ENCODE results near the gene ELMO1. TPM values are rescaled to one million over a fixed set of nuclear protein-coding genes. Genes with fewer than 3 reads are reported as not detected.

Gene ELMO1
- total RNA-seq, 1 donor from 2014 or later = 43.4 TPM

DNA sequence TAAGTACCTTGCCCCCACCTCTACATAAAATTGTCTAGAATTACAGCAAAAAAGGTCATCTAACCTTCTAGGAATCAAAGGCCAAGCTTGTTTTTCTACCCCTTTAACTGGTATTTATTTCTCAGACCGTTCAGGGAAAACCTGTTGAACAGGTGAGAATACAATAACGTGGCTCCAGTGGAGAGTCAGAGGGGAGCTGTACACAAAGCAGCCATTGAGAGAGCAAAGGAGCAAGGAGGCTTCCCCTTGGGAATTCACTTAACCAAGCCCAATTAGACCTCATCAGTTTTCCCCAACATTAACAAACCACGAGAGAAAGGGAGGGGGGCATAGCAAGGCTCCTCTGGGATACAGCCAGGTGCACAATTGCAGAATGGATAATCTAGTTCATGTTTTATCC, 101.9 kb downstream of the ELMO1 start:
- DNase-seq (ENCODE audit: low spot score) = no peak

GRCh38 chr7:37344886-37345579, 103.6 kb downstream of the ELMO1 start:
- no peak for DNase-seq (ENCODE audit: low spot score)

GRCh38 chr7:37342688-37343471, 105.8 kb downstream of the ELMO1 start:
- DNase-seq (ENCODE audit: low spot score) = no peak

DNA sequence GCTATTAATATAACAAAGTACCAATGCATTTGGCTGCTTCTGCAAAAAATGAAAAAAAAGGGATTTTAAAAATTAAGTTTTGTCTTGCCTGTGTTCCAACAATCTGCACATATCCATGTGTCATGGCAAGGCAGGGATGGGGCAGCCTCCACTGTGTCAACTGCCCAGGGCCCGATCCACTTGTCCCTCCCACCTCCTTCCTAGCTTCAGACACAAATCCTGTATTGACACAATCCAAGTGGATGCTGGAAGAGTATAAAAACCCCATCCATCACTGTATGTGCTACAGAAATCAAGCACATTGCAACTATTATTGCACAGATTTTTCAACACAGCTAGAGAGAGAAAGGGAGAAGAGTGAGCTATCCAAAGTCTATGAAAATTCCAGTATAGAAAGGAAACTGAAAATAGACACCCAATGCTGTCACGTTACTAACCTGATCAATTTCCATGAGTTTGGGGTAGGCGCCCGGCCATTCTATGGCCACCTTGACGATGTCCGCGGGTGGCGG, 106.4 kb downstream of the ELMO1 start:
- no peak for DNase-seq (ENCODE audit: low spot score)

GRCh38 chr7:37341033-37341630, 107.5 kb downstream of the ELMO1 start:
- DNase-seq (ENCODE audit: low spot score) = no peak

DNA sequence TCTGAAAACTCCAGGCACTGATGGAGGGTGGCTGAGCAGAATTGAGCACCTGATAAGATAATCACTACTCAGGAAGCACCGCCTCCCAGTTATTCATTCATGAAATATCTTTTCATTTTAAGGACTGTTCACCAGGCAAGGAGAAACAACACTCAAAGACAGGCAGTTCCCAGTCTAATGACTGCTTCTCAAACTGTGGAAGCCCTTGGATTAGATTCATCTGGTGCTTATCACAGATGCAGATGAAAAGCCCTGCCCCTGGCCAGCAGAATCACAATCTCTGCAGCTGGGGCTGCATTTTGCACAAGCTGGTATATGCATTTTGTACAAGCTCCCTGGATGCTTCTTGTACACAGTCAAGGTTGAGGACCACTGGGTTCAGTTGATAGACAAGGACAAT, 109.7 kb downstream of the ELMO1 start:
- no peak for DNase-seq (ENCODE audit: low spot score)

GRCh38 chr7:37337522-37337921, 111.1 kb downstream of the ELMO1 start:
- DNase-seq (ENCODE audit: low spot score) = no peak

DNA sequence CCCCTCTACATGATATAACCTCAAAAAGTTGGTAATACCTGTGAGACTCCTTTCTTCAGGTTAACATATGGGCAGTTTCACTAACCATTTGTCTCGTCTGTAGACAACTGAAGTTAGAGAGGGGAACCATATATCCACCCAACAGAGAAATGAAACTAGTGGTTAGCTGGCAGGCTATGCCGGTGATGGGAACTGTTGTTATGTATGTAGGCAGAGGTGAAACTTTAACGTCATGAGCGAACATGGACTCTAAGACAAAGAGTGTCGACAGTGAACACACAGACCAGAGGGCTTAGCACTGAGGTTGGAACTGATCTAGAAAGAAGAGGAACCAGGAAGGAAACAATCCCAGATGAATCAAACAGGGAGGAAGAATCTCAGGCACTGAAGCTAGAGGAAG, 112.4 kb downstream of the ELMO1 start:
- DNase-seq (ENCODE audit: low spot score) = no peak

GRCh38 chr7:37333075-37333474, 115.6 kb downstream of the ELMO1 start:
- no peak for DNase-seq (ENCODE audit: low spot score)

DNA sequence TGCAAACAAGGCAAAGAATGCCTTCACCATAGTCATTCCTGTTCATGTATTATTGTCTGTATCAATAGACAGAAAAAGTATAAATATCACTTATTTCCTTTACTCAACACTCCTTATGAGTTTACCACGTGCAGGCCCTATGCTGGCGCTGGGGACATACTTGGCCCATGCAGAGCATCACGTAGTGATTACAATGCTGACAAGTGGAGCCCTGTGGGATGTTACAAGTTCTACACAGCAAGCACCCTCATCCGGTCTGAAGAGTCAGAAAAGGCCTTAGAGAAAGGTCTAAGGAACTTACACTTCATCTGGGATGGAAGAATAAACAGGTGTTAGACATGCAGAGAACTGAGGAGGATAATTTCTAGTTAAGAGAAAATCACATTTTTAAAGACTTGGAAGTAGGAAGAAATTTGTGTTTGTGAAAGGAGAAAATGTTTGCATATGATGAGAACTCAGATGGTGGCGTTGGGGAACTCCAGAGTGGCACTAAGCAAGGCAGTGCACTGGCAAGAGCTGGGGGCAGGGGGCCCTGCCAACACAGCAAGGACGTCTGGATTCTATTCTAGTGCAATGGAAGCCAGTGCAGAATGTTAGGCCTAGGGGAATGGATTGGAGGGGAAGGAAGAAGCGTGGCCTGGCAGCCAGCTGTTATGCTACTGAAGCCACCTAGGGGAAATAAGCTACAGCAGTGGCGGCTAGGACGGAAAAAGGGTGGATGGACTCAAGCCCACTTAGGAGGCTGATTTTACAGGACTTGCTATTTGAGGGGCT, 116.2 kb downstream of the ELMO1 start:
- no peak for DNase-seq (ENCODE audit: low spot score)

DNA sequence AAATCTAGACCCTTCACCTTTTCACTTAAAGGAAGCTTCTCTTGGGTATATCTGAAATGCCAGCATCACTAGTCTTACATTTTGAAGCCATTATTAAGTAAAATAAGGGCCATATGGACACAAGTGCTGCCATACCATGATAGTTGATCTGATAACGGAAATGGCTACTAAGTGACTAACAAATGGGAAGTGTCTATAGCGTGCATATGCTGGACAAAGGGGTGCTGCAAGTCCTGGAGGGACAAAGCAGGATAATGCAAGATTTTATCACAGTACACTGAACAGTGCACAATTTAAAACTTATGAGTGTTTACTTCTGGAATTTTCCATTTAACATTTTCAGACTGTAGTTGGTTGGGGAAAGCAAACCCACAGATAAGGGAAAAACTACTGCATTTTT, 117.9 kb downstream of the ELMO1 start:
- DNase-seq (ENCODE audit: low spot score) = no peak

GRCh38 chr7:37329940-37330339, 118.7 kb downstream of the ELMO1 start:
- no peak for DNase-seq (ENCODE audit: low spot score)

DNA sequence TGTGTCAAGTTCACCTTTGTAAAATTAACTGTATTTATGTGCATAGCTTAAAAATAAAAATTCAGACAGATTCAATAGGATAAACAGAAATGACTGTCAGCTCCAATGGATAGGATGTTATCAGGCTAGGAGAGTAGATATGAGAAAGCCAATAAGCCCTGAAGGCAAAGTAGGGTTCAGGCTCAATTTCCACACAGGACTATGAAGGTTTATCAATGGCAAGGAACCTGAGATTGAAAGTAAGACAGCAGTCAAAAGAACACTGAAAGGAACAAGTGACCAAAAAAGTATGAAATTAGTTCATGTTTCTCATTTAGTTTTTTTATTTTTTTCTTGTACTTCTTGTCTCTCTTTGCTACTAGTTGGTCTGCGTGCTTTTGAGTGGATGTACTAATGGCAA, 121.4 kb downstream of the ELMO1 start:
- DNase-seq (ENCODE audit: low spot score) = no peak

GRCh38 chr7:37323966-37324365, 124.7 kb downstream of the ELMO1 start:
- DNase-seq (ENCODE audit: low spot score) = no peak

- DNase-seq (ENCODE audit: low spot score) = no peak
Observed at GRCh38 chr7:37322831-37323230, 125.8 kb downstream of the ELMO1 start.

DNA sequence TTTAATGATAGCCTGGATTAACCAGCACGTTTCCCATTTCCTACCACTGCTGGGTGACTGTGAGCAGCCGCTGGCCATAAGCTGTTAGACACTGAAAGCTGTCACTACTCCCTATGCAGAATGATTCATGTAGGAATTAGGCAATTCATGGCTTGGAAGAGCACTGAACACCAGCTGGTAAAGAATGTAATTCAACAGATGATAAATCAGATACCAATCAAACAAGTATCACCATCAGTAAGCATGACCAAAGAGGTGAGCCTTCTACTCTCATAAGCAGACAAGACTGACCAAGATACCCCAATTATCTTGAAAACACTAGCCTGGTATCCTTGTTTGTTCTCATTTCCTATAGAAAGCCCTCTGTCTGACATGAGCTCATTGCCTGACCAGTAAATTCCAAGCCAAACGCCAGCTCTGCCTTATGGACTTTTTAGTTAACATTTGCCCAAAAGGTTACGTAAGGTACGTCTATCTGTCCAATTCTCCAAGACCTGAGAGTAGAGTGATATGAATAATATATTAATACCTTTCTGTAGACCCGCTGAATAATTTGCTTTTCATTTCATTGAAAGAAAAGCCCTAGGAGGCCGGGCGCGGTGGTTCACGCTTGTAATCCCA, 127.7 kb downstream of the ELMO1 start:
- DNase-seq (ENCODE audit: low spot score) = no peak

DNA sequence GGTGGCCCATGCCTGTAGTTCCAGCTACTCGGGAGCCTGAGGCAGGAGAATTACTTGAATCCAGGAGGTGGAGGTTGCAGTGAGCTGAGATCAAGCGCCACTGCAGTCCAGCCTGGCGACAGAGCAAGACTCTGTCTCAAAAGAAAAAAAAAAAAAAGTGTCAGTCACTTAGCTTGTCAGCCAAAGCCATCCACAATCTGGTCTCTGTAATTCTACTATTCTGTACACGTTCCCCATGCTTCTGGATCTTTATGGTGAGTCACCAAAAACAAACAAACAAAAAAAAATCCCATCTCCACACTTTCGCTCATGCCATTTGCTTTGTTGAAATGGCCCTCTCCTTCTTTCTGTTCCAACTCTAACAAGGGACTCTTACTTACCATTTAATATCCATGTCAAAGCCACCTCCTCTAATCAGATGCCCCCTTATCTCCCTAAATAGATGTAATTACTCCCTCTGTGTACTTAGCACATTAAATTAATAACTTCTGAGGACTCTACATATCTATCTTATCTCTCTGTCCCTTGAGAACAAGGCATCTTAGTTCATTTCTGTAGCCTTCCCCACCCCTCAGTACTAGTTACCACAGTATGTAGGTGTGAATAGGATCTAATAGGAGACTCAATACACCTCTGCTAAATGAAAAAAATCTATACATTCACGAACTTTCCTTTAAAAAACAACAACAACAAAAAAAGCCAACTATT, 128.4 kb downstream of the ELMO1 start:
- DNase-seq (ENCODE audit: low spot score) = no peak

- no peak for DNase-seq (ENCODE audit: low spot score)
Observed at GRCh38 chr7:37318541-37318940, 130.1 kb downstream of the ELMO1 start.

DNA sequence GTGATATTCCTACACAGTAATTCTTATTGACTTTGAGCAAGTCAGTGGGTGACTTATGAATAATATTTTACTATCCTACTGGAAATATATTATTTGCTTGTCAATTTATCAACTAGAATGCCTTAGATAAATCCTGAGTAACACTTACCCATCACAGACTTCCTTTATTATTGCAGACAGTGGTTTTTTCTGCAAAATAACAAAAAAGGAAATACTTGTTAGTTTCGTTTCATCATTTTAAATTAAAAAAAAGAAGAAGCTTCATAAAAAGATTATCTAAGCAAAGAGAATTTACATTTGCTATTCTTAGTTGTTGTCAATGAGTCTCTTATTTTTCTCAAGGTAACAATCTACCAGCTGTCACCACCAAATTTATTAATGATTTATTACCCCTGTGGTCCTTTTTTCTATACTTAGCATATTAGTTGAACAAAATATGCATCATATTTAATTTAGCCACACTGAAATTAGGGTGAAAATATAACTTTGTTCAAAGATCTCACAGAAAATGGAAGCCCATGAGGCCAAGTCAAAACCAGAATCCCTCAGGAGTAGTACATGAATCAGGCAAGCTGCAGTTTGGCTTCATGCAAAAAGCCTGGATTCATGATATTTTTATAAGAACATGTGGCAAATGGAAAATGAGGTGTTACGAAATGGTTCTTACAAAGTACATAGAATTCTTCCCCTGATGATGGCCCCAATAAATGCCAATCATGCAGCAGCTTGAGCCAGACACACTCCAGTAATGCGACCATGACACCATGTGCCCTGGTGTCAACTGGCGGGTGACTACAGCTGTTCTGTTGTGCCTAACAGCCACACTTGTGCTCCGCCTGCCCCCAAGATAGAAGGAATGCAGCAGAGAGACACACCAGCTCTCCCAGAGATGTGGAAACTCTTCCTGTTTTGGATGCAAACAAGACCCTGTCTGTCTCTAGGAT, 132.6 kb downstream of the ELMO1 start:
- DNase-seq (ENCODE audit: low spot score) = no peak

- DNase-seq (ENCODE audit: low spot score) = no peak
Observed at GRCh38 chr7:37312608-37313007, 136.1 kb downstream of the ELMO1 start.

Data from mucosa of gallbladder (tissue), 1 donor.